ENCODE measurements around the gene GREM2.

- TF ChIP-seq PHB2 (IDR thresholded peaks at IDR 0.05; ENCODE audit: low read depth) (no peak), RUNX1 (IDR thresholded peaks at IDR 0.05; ENCODE audit: low read depth) (no peak), ZFP30 (CRISPR knock-in tag; IDR thresholded peaks at IDR 0.05; ENCODE audit: borderline replicate concordance) (no peak), CTCF (IDR thresholded peaks at IDR 0.05 in 2 of 3, conservative IDR thresholded peaks at IDR 0.05 in 1 of 3; ENCODE audit: insufficient read depth in 2 of 3, low read depth in 1 of 3, low read length in 3 of 3) (no peak), TCF7 (IDR thresholded peaks at IDR 0.05; ENCODE audit: borderline replicate concordance) (no peak), EGR1 (conservative IDR thresholded peaks at IDR 0.05) (no peak), FOXP4 (CRISPR knock-in tag; IDR thresholded peaks at IDR 0.05; ENCODE audit: borderline replicate concordance) (no peak), ZNF274 (IDR thresholded peaks at IDR 0.05; ENCODE audit: borderline replicate concordance, low read depth, low read length) (no peak), E2F1 (CRISPR knock-in tag; IDR thresholded peaks at IDR 0.05) (no peak), EZH2 (IDR thresholded peaks at IDR 0.05; ENCODE audit: borderline replicate concordance, low read depth, low read length) (no peak)
Observed at GRCh38 chr1:240571782-240572181, 40.2 kb downstream of the GREM2 start.

All from K562 (cell line).